Measurements from ENCODE around the gene ARL8A. TPM values are rescaled to one million over a fixed set of nuclear protein-coding genes. Genes with fewer than 3 reads are reported as not detected.

ARL8A gene
- total and polyA plus RNA-seq, 9 donors, result 27.4 to 41.9 (median 38.7) TPM

Other genes starting within 250 kb of the ARL8A start
- 48.3 TPM for gene LMOD1, start 198.2 kb downstream of the ARL8A start, total RNA-seq
- gene LMOD1, start 198.2 kb downstream of the ARL8A start, polyA plus RNA-seq (ENCODE audit: insufficient read depth in 1 of 8, insufficient read length in 8 of 8, low replicate concordance in 1 of 8), result 10 to 100 TPM; 14.0 to 57.6 (median 40.4) TPM
- 31.3 TPM for gene TIMM17A, start 189.2 kb downstream of the ARL8A start, total RNA-seq
- gene TIMM17A, start 189.2 kb downstream of the ARL8A start, polyA plus RNA-seq (ENCODE audit: insufficient read depth in 1 of 8, insufficient read length in 8 of 8, low replicate concordance in 1 of 8), result 10 to 100 TPM; 33.6 to 44.9 (median 37.0) TPM
- gene RNPEP, start 162.1 kb downstream of the ARL8A start, total RNA-seq, result 15.3 TPM
- 10 to 100 TPM; 18.1 to 29.9 (median 21.3) TPM for gene RNPEP, start 162.1 kb downstream of the ARL8A start, polyA plus RNA-seq (ENCODE audit: insufficient read depth in 1 of 8, insufficient read length in 8 of 8, low replicate concordance in 1 of 8)
- 0.35 TPM for gene ELF3, start 134.2 kb downstream of the ARL8A start, total RNA-seq
- gene ELF3, start 134.2 kb downstream of the ARL8A start, polyA plus RNA-seq (ENCODE audit: insufficient read depth in 1 of 8, insufficient read length in 8 of 8, low replicate concordance in 1 of 8), result 10 to 100 TPM in 1 of 8 donors, 1 to 10 TPM in 2, under 1 TPM in 4, not detected in 1; 0.19 to 13.8 (median 0.60) TPM
- 0.04 TPM for gene GPR37L1, start 21.8 kb downstream of the ARL8A start, total RNA-seq
- gene GPR37L1, start 21.8 kb downstream of the ARL8A start, polyA plus RNA-seq (ENCODE audit: insufficient read depth in 1 of 8, insufficient read length in 8 of 8, low replicate concordance in 1 of 8), result under 1 TPM; 0.02 to 0.34 (median 0.07) TPM
- 0.44 TPM for gene PTPN7, start 15.9 kb upstream of the ARL8A start, total RNA-seq
- gene PTPN7, start 15.9 kb upstream of the ARL8A start, polyA plus RNA-seq (ENCODE audit: insufficient read depth in 1 of 8, insufficient read length in 8 of 8, low replicate concordance in 1 of 8), result 1 to 10 TPM in 2 of 8 donors, under 1 TPM in 6; 0.45 to 1.1 (median 0.61) TPM
- gene LGR6, start 49.1 kb upstream of the ARL8A start, total RNA-seq, result 0.09 TPM
- gene LGR6, start 49.1 kb upstream of the ARL8A start, polyA plus RNA-seq (ENCODE audit: insufficient read depth in 1 of 8, insufficient read length in 8 of 8, low replicate concordance in 1 of 8), result 1 to 10 TPM in 1 of 8 donors, under 1 TPM in 7; 0.20 to 4.2 (median 0.34) TPM
- gene UBE2T, start 197.2 kb upstream of the ARL8A start, total RNA-seq, result 18.7 TPM
- gene UBE2T, start 197.2 kb upstream of the ARL8A start, polyA plus RNA-seq (ENCODE audit: insufficient read depth in 1 of 8, insufficient read length in 8 of 8, low replicate concordance in 1 of 8), result 10 to 100 TPM; 20.4 to 27.0 (median 25.1) TPM
- 81.8 TPM for gene PPP1R12B, start 204.0 kb upstream of the ARL8A start, total RNA-seq
- 10 to 100 TPM; 49.8 to 81.4 (median 68.7) TPM for gene PPP1R12B, start 204.0 kb upstream of the ARL8A start, polyA plus RNA-seq (ENCODE audit: insufficient read depth in 1 of 8, insufficient read length in 8 of 8, low replicate concordance in 1 of 8)